PC-3 (cell line): ENCODE data around the gene GNPDA1. TPM values are rescaled to one million over a fixed set of nuclear protein-coding genes. Genes with fewer than 3 reads are reported as not detected.

ENCODE experiments used
- ATAC-seq: fragments of 200-7000 bp; cut with Tn5 transposase; 2 replicates; pipeline ENCODE4 v1.9.1; 2020; ENCODE audit warnings: mild to moderate bottlenecking, moderate library complexity
- BruUV-seq: library from RNA; stranded (reverse); fragments of 400-500 nt; replicated peaks from 2 replicates; lab custom pipeline; 2021; lab: Mats Ljungman, UMichigan
- CTCF ChIA-PET: fragments of 300-600 bp; sonication (Branson Sonifier 250); formaldehyde crosslinking; loops from one replicate; lab custom pipeline; 2022; ENCODE audit warnings: antibody characterized with exemption; lab: Charles Lee
- POLR2A ChIA-PET: fragments of 300-600 bp; sonication (Branson Sonifier 250); formaldehyde crosslinking; loops from one replicate; lab custom pipeline; 2022; ENCODE audit warnings: antibody characterized with exemption; ENCODE audit not compliant: unreplicated experiment; lab: Charles Lee
- DNase-seq: peaks from one replicate; pipeline ENCODE4 v3.0.0-alpha.2; 2015
- H2AFZ ChIP-seq: fragments of 300-600 bp; sonication (generic); 2 replicates; pipeline ENCODE4 v1.6.0; 2016; ENCODE audit warnings: antibody characterized with exemption, low read length
- H3F3A ChIP-seq: fragments of 300-600 bp; sonication (generic); one replicate; pipeline ENCODE4 v1.6.0; 2017; ENCODE audit warnings: antibody characterized with exemption, low read length, control low read depth, mild to moderate bottlenecking; ENCODE audit not compliant: unreplicated experiment
- H3K27ac ChIP-seq: fragments of 300-600 bp; sonication (generic); 2 replicates; pipeline ENCODE4 v1.5.1; 2016; ENCODE audit warnings: mild to moderate bottlenecking, low read length
- H3K27me3 ChIP-seq: fragments of 300-600 bp; sonication (generic); 2 replicates; pipeline ENCODE4 v1.6.1; 2016; ENCODE audit warnings: low read length, mixed read lengths
- H3K36me3 ChIP-seq: fragments of 300-600 bp; sonication (generic); 2 replicates; pipeline ENCODE4 v1.6.1; 2016; ENCODE audit warnings: low read depth, mixed run types, low read length, mixed read lengths
- H3K4me1 ChIP-seq: fragments of 300-600 bp; sonication (generic); 2 replicates; pipeline ENCODE4 v1.5.1; 2016; ENCODE audit warnings: low read length; ENCODE audit not compliant: insufficient read depth
- H3K4me2 ChIP-seq: fragments of 300-600 bp; sonication (generic); 2 replicates; pipeline ENCODE4 v1.6.0; 2016; ENCODE audit warnings: low read length
- H3K4me3 ChIP-seq: fragments of 300-600 bp; sonication (generic); 2 replicates; pipeline ENCODE4 v1.5.1; 2016; ENCODE audit warnings: mild to moderate bottlenecking, low read length, mixed read lengths
- H3K79me2 ChIP-seq: fragments of 300-600 bp; sonication (generic); 2 replicates; pipeline ENCODE4 v1.6.1; 2017; ENCODE audit warnings: low read length, mixed read lengths
- H3K9ac ChIP-seq: fragments of 300-600 bp; sonication (generic); 2 replicates; pipeline ENCODE4 v1.6.0; 2016; ENCODE audit warnings: mild to moderate bottlenecking, low read length
- H3K9me2 ChIP-seq: fragments of 300-600 bp; sonication (generic); replicated peaks from 2 replicates; pipeline ENCODE4 v1.6.1; 2016; ENCODE audit warnings: mixed run types, low read length, mixed read lengths
- H3K9me3 ChIP-seq: fragments of 300-600 bp; sonication (generic); 2 replicates; pipeline ENCODE4 v1.6.1; 2016; ENCODE audit warnings: low read length, mixed read lengths
- H4K20me1 ChIP-seq: fragments of 300-600 bp; sonication (generic); 2 replicates; pipeline ENCODE4 v1.6.1; 2016; ENCODE audit warnings: low read length, mixed read lengths
- EZH2 ChIP-seq: fragments of 300-600 bp; sonication (generic); IDR thresholded peaks from one replicate; pipeline ENCODE4 v1.6.1; 2017; ENCODE audit warnings: antibody characterized with exemption, mild to moderate bottlenecking, low read length; ENCODE audit not compliant: unreplicated experiment
- EZH2phosphoT487 ChIP-seq: fragments of 300-600 bp; sonication (generic); IDR thresholded peaks from 2 replicates; pipeline ENCODE4 v1.6.1; 2018; ENCODE audit warnings: mild to moderate bottlenecking, antibody characterized with exemption, low read length, borderline replicate concordance
- intact Hi-C: fragments of 100-400 bp; cut with micrococcal nuclease; formaldehyde crosslinking; loops from 2 replicates; pipeline ENCODE4 v1.9.0; 2023
- total RNA-seq: library from RNA; depleted of rRNA; stranded (reverse); fragments of >200 nt; gene quantifications from 2 replicates; pipeline ENCODE4 v1.2.3, GENCODE V29; 2014
- TF ChIP-seq, protein P1 (sequence below): fragments of 300-600 bp; sonication (generic); conservative IDR thresholded peaks from 2 replicates; pipeline ENCODE4 v1.5.1; 2017; ENCODE audit warnings: antibody characterized with exemption, low read depth, mild to moderate bottlenecking, low read length

Gene GNPDA1
- total RNA-seq, 1 experiment from 2014 or later = 34.7 TPM

- BruUV-seq = no TSS peak
- Histone ChIP-seq H4K20me1 (no peaks in the 10 kb centered on the region), H3K36me3 (peaks cover 9% of the 10 kb centered on the region), H3F3A (no peaks in the 10 kb centered on the region), H3K4me3 (no peak overlapping the region), H3K9me3 (no peaks in the 10 kb centered on the region), H3K27ac (no peak overlapping the region), H3K79me2 (no peaks in the 10 kb centered on the region), H3K27me3 (no peaks in the 10 kb centered on the region), H3K9ac (no peak overlapping the region), H2AFZ (no peak overlapping the region), H3K4me2 (no peak overlapping the region), H3K4me1 (no peaks in the 10 kb centered on the region), H3K9me2 (no peaks in the 10 kb centered on the region)
- intact Hi-C loops = loop anchor here (1.0 kb wide), 1 partner anchor 153 kb away; no protein-coding TSS in a partner anchor
- CTCF ChIA-PET = interaction anchor here (0.9 kb wide), 1 partner anchor 151 kb away, joined by 4 read pairs; no protein-coding TSS in a partner anchor
- ATAC-seq (peak; percentile 83), DNase-seq (peak; percentile 80)
- POLR2A ChIA-PET = no interaction called here
- TF ChIP-seq EZH2 (no peak), EZH2phosphoT487 (no peak)
- TF ChIP-seq, protein P1, sequence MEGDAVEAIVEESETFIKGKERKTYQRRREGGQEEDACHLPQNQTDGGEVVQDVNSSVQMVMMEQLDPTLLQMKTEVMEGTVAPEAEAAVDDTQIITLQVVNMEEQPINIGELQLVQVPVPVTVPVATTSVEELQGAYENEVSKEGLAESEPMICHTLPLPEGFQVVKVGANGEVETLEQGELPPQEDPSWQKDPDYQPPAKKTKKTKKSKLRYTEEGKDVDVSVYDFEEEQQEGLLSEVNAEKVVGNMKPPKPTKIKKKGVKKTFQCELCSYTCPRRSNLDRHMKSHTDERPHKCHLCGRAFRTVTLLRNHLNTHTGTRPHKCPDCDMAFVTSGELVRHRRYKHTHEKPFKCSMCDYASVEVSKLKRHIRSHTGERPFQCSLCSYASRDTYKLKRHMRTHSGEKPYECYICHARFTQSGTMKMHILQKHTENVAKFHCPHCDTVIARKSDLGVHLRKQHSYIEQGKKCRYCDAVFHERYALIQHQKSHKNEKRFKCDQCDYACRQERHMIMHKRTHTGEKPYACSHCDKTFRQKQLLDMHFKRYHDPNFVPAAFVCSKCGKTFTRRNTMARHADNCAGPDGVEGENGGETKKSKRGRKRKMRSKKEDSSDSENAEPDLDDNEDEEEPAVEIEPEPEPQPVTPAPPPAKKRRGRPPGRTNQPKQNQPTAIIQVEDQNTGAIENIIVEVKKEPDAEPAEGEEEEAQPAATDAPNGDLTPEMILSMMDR = peak; percentile 82
These were observed 20.4 kb downstream of the GNPDA1 start for GRCh38 chr5:141992349-141992963.

- Histone ChIP-seq H3K27ac (no peak overlapping the region), H3K9me2 (no peaks in the 10 kb centered on the region), H3K4me1 (no peaks in the 10 kb centered on the region), H3K4me3 (no peak overlapping the region), H2AFZ (no peak overlapping the region), H4K20me1 (no peaks in the 10 kb centered on the region), H3K27me3 (no peaks in the 10 kb centered on the region), H3K4me2 (no peak overlapping the region), H3F3A (no peaks in the 10 kb centered on the region), H3K9ac (no peak overlapping the region), H3K79me2 (no peaks in the 10 kb centered on the region), H3K9me3 (no peaks in the 10 kb centered on the region), H3K36me3 (peaks cover 21% of the 10 kb centered on the region)
- POLR2A ChIA-PET = no interaction called here
- CTCF ChIA-PET = no interaction called here
- no TSS peak for BruUV-seq
- no peak for ATAC-seq
- TF ChIP-seq, protein P1 = no peak
- TF ChIP-seq EZH2phosphoT487 (no peak), EZH2 (no peak)
- intact Hi-C loops = no loop called here
- no peak for DNase-seq
These were observed 23.1 kb downstream of the GNPDA1 start for GRCh38 chr5:141989720-141990119.

DNA sequence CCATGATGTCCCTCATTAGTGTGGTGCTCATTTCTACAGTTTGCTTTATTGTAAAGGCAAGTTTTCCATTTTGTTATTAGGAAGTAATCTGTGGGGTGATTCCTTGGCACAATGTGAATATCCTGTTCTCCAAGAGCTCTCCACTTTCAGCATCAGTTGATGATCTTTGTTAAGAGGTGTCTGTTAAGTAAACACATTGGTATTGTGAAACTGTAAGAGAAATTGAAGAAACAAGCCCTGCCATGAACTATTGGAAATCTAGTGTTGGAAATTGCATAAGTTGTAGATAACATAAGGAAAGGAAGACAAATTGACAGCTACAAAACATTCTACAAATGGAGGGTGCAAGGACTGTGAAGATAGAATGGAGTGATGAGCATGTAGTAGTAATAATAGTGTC is 26.8 kb downstream of the GNPDA1 start:
- H3K9ac ChIP-seq = no peak overlapping the region
- no peaks in the 10 kb centered on the region for H3K79me2 ChIP-seq
- intact Hi-C loops = no loop called here
- no peak overlapping the region for H2AFZ ChIP-seq
- no TSS peak for BruUV-seq
- no peaks in the 10 kb centered on the region for H3K9me2 ChIP-seq
- no peak for DNase-seq
- H3K4me1 ChIP-seq = no peaks in the 10 kb centered on the region
- no peaks in the 10 kb centered on the region for H3K27me3 ChIP-seq
- H3K9me3 ChIP-seq = no peaks in the 10 kb centered on the region
- H4K20me1 ChIP-seq = no peaks in the 10 kb centered on the region
- TF ChIP-seq EZH2 = no peak
- TF ChIP-seq, protein P1 = no peak
- no peak for TF ChIP-seq EZH2phosphoT487
- ChIA-PET POLR2A (no interaction called here), CTCF (no interaction called here)
- no peak for ATAC-seq
- no peak overlapping the region for H3K27ac ChIP-seq
- H3F3A ChIP-seq = no peaks in the 10 kb centered on the region
- H3K4me3 ChIP-seq = no peak overlapping the region
- peaks cover 33% of the 10 kb centered on the region; the same call in 1 of the 2 replicates for H3K36me3 ChIP-seq
- H3K4me2 ChIP-seq = no peak overlapping the region
